Endodermal cell (in vitro differentiated cells): ENCODE data around the gene RASSF7. TPM values are rescaled to one million over a fixed set of nuclear protein-coding genes. Genes with fewer than 3 reads are reported as not detected.
A peak's percentile ranks its signal among the peaks of the same experiment; 100 is the strongest.

Experiments
- DNase-seq: peaks from one replicate; pipeline ENCODE4 v3.0.0-alpha.2; 2017
- H3K27ac ChIP-seq: 2 replicates; pipeline ENCODE4 v1.5.1; 2013; ENCODE audit warnings: mild to moderate bottlenecking, low read depth, low read length, moderate library complexity
- H3K27me3 ChIP-seq: 2 replicates; pipeline ENCODE4 v1.6.1; 2013; ENCODE audit warnings: mild to moderate bottlenecking, low read length, moderate library complexity; ENCODE audit not compliant: insufficient read depth, control insufficient read depth, poor library complexity, severe bottlenecking
- H3K36me3 ChIP-seq: 2 replicates; pipeline ENCODE4 v1.7.0; 2013; ENCODE audit warnings: mild to moderate bottlenecking, low read length, moderate library complexity; ENCODE audit not compliant: control insufficient read depth, insufficient read depth
- H3K4me1 ChIP-seq: one replicate; pipeline ENCODE4 v1.7.0; 2013; ENCODE audit warnings: low read length; ENCODE audit not compliant: control insufficient read depth, insufficient read depth
- H3K4me3 ChIP-seq: 2 replicates; pipeline ENCODE4 v1.5.1; 2013; ENCODE audit warnings: mild to moderate bottlenecking, low read length, moderate library complexity
- H3K9ac ChIP-seq: 2 replicates; pipeline ENCODE4 v1.6.1; 2013; ENCODE audit warnings: mild to moderate bottlenecking, low read length, moderate library complexity; ENCODE audit not compliant: poor library complexity, severe bottlenecking; ENCODE audit errors: extremely low read depth
- H3K9me3 ChIP-seq: 2 replicates; pipeline ENCODE4 v1.6.1; 2013; ENCODE audit warnings: mild to moderate bottlenecking, low read length, moderate library complexity; ENCODE audit not compliant: control insufficient read depth
- H3K27ac Mint-ChIP-seq: 2 replicates; pipeline ENCODE4 v1.8.0; 2020; ENCODE audit warnings: mixed read lengths
- H3K27me3 Mint-ChIP-seq: 2 replicates; pipeline ENCODE4 v1.8.0; 2021; ENCODE audit warnings: mild to moderate bottlenecking, mixed read lengths; ENCODE audit not compliant: insufficient read depth
- H3K36me3 Mint-ChIP-seq: 2 replicates; pipeline ENCODE4 v1.8.0; 2020; ENCODE audit warnings: low read depth, mixed read lengths
- H3K4me1 Mint-ChIP-seq: 2 replicates; pipeline ENCODE4 v1.8.0; 2020; ENCODE audit warnings: mixed read lengths
- H3K4me3 Mint-ChIP-seq: 2 replicates; pipeline ENCODE4 v1.8.0; 2020; ENCODE audit warnings: mild to moderate bottlenecking, moderate library complexity, mixed read lengths
- H3K9me3 Mint-ChIP-seq: 2 replicates; pipeline ENCODE4 v1.8.0; 2020; ENCODE audit warnings: mild to moderate bottlenecking, mixed read lengths
- WGBS, 2 experiments: methylation state at CpG; one replicate each; pipeline versions ENCODE4 v1.1.5 to v1.1.7; 2013; ENCODE audit warnings: missing lambda C conversion rate in 2 of 2, mixed read lengths in 1 of 2; ENCODE audit not compliant: insufficient coverage in 1 of 2, insufficient read length in 1 of 2; 5-methylcytosine and 5-hydroxymethylcytosine counted together
- long read RNA-seq, 4 experiments: library from polyadenylated mRNA in 2 of 4; library from RNA in 1 of 4; library from capped mRNA in 1 of 4; stranded (forward) in 3 of 4; unstranded in 1 of 4; transcript quantifications; one replicate each; pipeline ENCODE4 v2.0.0, GENCODE V29; 2020 to 2021; ENCODE audit warnings: inconsistent platforms in 1 of 4
- polyA plus RNA-seq, 2 experiments: library from polyadenylated mRNA; stranded (reverse); fragments of 50-300 nt; gene quantifications; one replicate each; pipeline ENCODE4 v1.2.3, GENCODE V29; 2013
- total RNA-seq, 2 donors: library from RNA; stranded (reverse); fragmentation: NEBNext Ultra II Directional in 1 of 2; extraction: Animal tissue kit (Norgen Biotek cat#: 25700) in 1 of 2; gene quantifications; 2 replicates in 1 of 2; 3 replicates in 1 of 2; pipeline ENCODE4 v1.2.1, GENCODE V29; 2021
- TF ChIP-seq, protein P1 (sequence below): fragments of 200-600 bp; sonication (generic); conservative IDR thresholded peaks from 2 replicates; pipeline ENCODE4 v1.5.0; 2021; ENCODE audit warnings: antibody characterized with exemption, mild to moderate bottlenecking

The RASSF7 gene, protein sequence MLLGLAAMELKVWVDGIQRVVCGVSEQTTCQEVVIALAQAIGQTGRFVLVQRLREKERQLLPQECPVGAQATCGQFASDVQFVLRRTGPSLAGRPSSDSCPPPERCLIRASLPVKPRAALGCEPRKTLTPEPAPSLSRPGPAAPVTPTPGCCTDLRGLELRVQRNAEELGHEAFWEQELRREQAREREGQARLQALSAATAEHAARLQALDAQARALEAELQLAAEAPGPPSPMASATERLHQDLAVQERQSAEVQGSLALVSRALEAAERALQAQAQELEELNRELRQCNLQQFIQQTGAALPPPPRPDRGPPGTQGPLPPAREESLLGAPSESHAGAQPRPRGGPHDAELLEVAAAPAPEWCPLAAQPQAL
- 10 to 100 TPM; 34.2 to 36.3 TPM for total RNA-seq
- polyA plus RNA-seq (2013, experiment 1 of 2) = 11.3 TPM
- polyA plus RNA-seq (2013, experiment 2 of 2) = 14.6 TPM
- long read RNA-seq, experiment 1, partial matches to known transcripts = 8 of 15 reads
- long read RNA-seq, experiment 1, other reads (novel, unspliced or antisense) = 4 of 15 reads
- long read RNA-seq, experiment 2, transcript RASSF7-201 (4 exons, 1,731 nt) = major isoform, 74 of 112 reads
- long read RNA-seq, experiment 2, partial matches to known transcripts = 8 of 112 reads
- long read RNA-seq, experiment 2, other reads (novel, unspliced or antisense) = 28 of 112 reads
- long read RNA-seq, experiment 3, transcript RASSF7-201 (4 exons, 1,731 nt) = major isoform, 199 of 331 reads
- long read RNA-seq, experiment 3, partial matches to known transcripts = 28 of 331 reads
- long read RNA-seq, experiment 3, other reads (novel, unspliced or antisense) = 102 of 331 reads
- long read RNA-seq, experiment 4, transcript RASSF7-201 (4 exons, 1,731 nt) = major isoform, 30 of 49 reads
- long read RNA-seq, experiment 4, partial matches to known transcripts = 5 of 49 reads
- long read RNA-seq, experiment 4, other reads (novel, unspliced or antisense) = 14 of 49 reads

DNA sequence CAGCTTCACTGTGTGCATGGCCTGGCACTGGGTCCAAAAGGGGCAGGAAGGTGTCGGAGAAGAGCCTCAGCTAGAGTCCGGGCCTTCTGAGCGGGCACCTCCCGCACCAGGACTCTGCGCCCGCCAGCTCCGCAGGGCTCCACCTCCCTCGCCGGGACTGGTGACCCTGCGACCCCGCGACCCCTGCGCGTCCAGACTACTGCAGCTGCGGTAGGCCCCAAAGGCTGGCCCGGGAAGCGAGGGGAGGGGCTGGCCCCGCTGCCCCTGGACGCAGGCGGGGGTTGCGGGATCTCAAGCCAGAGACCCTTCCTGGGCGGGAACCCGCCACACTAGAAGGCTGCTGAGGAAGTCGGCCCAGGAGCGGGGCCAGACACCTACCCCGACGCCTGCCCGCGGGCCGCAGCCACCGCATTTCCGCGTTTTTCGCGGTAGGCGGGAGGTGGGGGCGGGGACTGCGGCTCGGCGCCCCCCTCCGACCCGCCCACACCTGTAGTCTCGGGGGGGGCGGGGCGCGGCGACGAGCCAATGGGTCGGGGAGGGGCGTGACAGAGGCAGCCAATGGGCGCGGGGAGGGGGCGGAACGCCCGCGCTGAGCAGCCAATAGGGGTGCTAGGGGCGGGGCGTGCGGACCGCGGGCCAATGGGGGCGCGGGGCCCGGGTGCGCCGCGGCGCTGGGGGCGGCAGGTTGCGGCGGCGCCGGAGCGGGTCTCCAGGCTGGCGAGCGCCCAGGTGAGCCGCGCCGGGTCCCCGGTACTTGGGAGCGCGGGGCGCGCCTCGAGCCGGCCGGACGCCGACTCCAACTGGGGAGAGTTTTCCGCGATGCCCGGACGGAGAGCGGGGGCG is at the start of gene RASSF7, which contains the start of gene LMNTD2:
RASSF7 (plus strand) TSS at position 666 of the 843 bp plus-strand sequence. CDS start 799 bp downstream, outside the sequence.
LMNTD2 (minus strand) TSS at position 434 of the 843 bp plus-strand sequence; CDS start at position 412, 22 bp downstream.
- Mint-ChIP-seq H3K36me3 (peaks cover 16% of the 10 kb centered on the region), H3K27me3 (peaks cover 29% of the 10 kb centered on the region), H3K9me3 (no peaks in the 10 kb centered on the region), H3K4me3 (peak within 1 kb of the TSS; percentile 77), H3K27ac (peak within 1 kb of the TSS; percentile 78), H3K4me1 (peaks cover 6% of the 10 kb centered on the region)
- peak within 1 kb of the TSS; percentile 82 for H3K4me3 ChIP-seq
- peak; percentile 97 for DNase-seq
- H3K9me3 ChIP-seq = no peaks in the 10 kb centered on the region
- H3K27me3 ChIP-seq = peaks cover 28% of the 10 kb centered on the region
- 2 to 5% methylated on average over 26 to 95 of the region's 95 CpGs for WGBS, 2 experiments
- H3K4me1 ChIP-seq = peaks cover 9% of the 10 kb centered on the region
- TF ChIP-seq, protein P1, sequence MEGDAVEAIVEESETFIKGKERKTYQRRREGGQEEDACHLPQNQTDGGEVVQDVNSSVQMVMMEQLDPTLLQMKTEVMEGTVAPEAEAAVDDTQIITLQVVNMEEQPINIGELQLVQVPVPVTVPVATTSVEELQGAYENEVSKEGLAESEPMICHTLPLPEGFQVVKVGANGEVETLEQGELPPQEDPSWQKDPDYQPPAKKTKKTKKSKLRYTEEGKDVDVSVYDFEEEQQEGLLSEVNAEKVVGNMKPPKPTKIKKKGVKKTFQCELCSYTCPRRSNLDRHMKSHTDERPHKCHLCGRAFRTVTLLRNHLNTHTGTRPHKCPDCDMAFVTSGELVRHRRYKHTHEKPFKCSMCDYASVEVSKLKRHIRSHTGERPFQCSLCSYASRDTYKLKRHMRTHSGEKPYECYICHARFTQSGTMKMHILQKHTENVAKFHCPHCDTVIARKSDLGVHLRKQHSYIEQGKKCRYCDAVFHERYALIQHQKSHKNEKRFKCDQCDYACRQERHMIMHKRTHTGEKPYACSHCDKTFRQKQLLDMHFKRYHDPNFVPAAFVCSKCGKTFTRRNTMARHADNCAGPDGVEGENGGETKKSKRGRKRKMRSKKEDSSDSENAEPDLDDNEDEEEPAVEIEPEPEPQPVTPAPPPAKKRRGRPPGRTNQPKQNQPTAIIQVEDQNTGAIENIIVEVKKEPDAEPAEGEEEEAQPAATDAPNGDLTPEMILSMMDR = no peak
- peaks cover 8% of the 10 kb centered on the region for H3K36me3 ChIP-seq
- no peak within 1 kb of the TSS for H3K27ac ChIP-seq
- H3K9ac ChIP-seq = peak within 1 kb of the TSS; percentile 64

DNA sequence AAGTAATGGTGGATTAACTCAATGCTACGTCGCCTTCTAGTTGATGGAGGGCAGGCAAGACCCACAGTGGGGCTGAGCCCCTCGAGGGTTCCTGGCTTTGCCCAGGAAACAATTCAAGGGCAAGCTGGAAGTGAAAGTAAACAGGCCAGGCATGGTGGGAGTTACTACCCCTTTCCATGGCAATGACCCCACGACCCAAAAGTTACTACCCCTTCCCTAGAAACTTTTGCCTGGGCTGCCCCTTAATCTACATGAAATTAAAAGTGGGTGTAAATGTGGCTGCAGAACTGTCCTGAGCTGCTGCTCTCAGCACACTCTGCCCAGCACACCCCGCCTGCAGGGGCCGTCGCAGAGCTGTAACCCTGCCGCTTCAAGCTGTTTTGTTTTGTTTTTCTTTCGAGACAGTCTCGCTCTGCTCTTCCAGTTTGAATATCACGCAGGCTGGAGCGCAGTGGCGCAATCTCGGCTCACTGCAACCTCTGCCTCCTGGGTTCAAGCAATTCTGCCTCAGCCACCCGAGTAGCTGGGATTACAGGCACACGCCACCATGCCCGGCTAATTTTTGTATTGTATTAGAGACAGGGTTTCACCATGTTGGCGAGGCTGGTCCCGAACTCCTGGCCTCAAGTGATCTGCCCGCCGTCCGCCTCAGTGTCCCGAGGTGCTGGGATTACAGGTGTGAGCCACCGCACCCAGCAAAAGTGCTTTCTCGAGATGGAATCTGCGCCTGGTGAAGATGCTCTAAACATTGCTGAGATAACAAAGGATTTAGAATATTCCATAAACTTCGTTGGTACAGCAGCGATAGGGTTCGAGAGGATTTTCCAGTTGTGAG is 47.8 kb upstream of the RASSF7 start:
- H3K4me3 Mint-ChIP-seq = no peak overlapping the region
- no peaks in the 10 kb centered on the region for H3K4me1 Mint-ChIP-seq
- peaks cover 19% of the 10 kb centered on the region for H3K9me3 Mint-ChIP-seq
- Histone ChIP-seq H3K4me3 (no peak overlapping the region), H3K9me3 (peaks cover 11% of the 10 kb centered on the region), H3K9ac (no peak overlapping the region), H3K27me3 (no peaks in the 10 kb centered on the region), H3K4me1 (no peaks in the 10 kb centered on the region), H3K27ac (no peak overlapping the region), H3K36me3 (peaks cover 21% of the 10 kb centered on the region)
- H3K27me3 Mint-ChIP-seq = no peaks in the 10 kb centered on the region
- no peak overlapping the region for H3K27ac Mint-ChIP-seq
- WGBS, 2 experiments = 93% methylated on average over 26 to 29 of the region's 29 CpGs
- DNase-seq = no peak
- TF ChIP-seq, protein P1 = no peak
- peaks cover 58% of the 10 kb centered on the region for H3K36me3 Mint-ChIP-seq
